SIG-M5 (cell line): ENCODE measurements around the gene KRTAP5-3.

Source experiments
- DNase-seq: peaks from one replicate; lab custom pipeline; 2025; lab: John Stamatoyannopoulos, UW

The KRTAP5-3 gene

GRCh38 chr11:1642288-1643145 is 34.3 kb upstream of the KRTAP5-3 start:
- DNase-seq, result no peak

- no peak for DNase-seq
These were observed 32.8 kb upstream of the KRTAP5-3 start for GRCh38 chr11:1641096-1641495.

- DNase-seq, result no peak
These were observed 32.0 kb upstream of the KRTAP5-3 start for GRCh38 chr11:1640076-1640946.

- no peak for DNase-seq
These were observed 31.4 kb upstream of the KRTAP5-3 start for GRCh38 chr11:1639666-1640065.

- no peak for DNase-seq
These were observed 30.9 kb upstream of the KRTAP5-3 start for GRCh38 chr11:1639102-1639620.

- no peak for DNase-seq
These were observed 30.1 kb upstream of the KRTAP5-3 start for GRCh38 chr11:1638344-1638743.

GRCh38 chr11:1637628-1638027 is 29.4 kb upstream of the KRTAP5-3 start:
- DNase-seq, result no peak

GRCh38 chr11:1636291-1636950 is 28.2 kb upstream of the KRTAP5-3 start:
- DNase-seq, result no peak

- DNase-seq, result no peak
These were observed 25.6 kb upstream of the KRTAP5-3 start for GRCh38 chr11:1633864-1634263.

GRCh38 chr11:1632053-1632714 is 23.9 kb upstream of the KRTAP5-3 start:
- DNase-seq, result no peak

- DNase-seq, result no peak
These were observed 22.9 kb upstream of the KRTAP5-3 start for GRCh38 chr11:1631066-1631568.

GRCh38 chr11:1630271-1630670 is 22.0 kb upstream of the KRTAP5-3 start:
- DNase-seq, result no peak

GRCh38 chr11:1629326-1630185 is 21.3 kb upstream of the KRTAP5-3 start, which contains the start of gene KRTAP5-5:
Gene KRTAP5-5, plus strand, starts transcription at chr11:1629775. Its CDS starts 66 bp downstream, at chr11:1629841.
- DNase-seq, result no peak

GRCh38 chr11:1628506-1629325 is 20.5 kb upstream of the KRTAP5-3 start:
- DNase-seq, result no peak

GRCh38 chr11:1625541-1625940 is 17.3 kb upstream of the KRTAP5-3 start:
- no peak for DNase-seq

- no peak for DNase-seq
These were observed 16.4 kb upstream of the KRTAP5-3 start for GRCh38 chr11:1624621-1625020.

GRCh38 chr11:1623716-1624115 is 15.5 kb upstream of the KRTAP5-3 start:
- DNase-seq, result no peak

GRCh38 chr11:1622086-1622485 is 13.8 kb upstream of the KRTAP5-3 start, which contains the start of gene KRTAP5-4:
Gene KRTAP5-4, minus strand, starts transcription at chr11:1622138. Its CDS starts 45 bp downstream, at chr11:1622093.
- no peak for DNase-seq

- DNase-seq, result no peak
These were observed 11.2 kb upstream of the KRTAP5-3 start for GRCh38 chr11:1619449-1619848.
